Osteoblast (primary cell): ENCODE results near the gene HERPUD2. TPM values are rescaled to one million over a fixed set of nuclear protein-coding genes. Genes with fewer than 3 reads are reported as not detected.
A peak's percentile ranks its signal among the peaks of the same experiment; 100 is the strongest.
"Not testable (repeated sequence)": the region's sequence is repeated elsewhere in the genome, so short reads cannot be mapped to it uniquely, and the experiment has no call there.

Source experiments
- DNase-seq: peaks from one replicate; pipeline ENCODE4 v3.0.0; 2011; ENCODE audit warnings: low spot score, mixed read lengths; ENCODE audit not compliant: insufficient read length; ENCODE audit errors: missing footprints
- H2AFZ ChIP-seq: 2 replicates; pipeline ENCODE4 v1.6.0; 2011; ENCODE audit warnings: mild to moderate bottlenecking, low read length
- H3K27ac ChIP-seq: 2 replicates; pipeline ENCODE4 v1.5.1; 2011; ENCODE audit warnings: mild to moderate bottlenecking, low read depth, low read length, moderate library complexity
- H3K27me3 ChIP-seq: 2 replicates; pipeline ENCODE4 v1.6.0; 2012; ENCODE audit warnings: mild to moderate bottlenecking, control low read depth, inconsistent platforms, low read length, moderate library complexity; ENCODE audit not compliant: insufficient read depth
- H3K36me3 ChIP-seq: 2 replicates; pipeline ENCODE4 v1.5.1; 2011; ENCODE audit warnings: mild to moderate bottlenecking, low read length, control low read depth, moderate library complexity; ENCODE audit not compliant: insufficient read depth
- H3K4me1 ChIP-seq: 2 replicates; pipeline ENCODE4 v1.5.1; 2011; ENCODE audit warnings: mild to moderate bottlenecking, low read length, control low read depth, moderate library complexity; ENCODE audit not compliant: insufficient read depth
- H3K4me2 ChIP-seq: 2 replicates; pipeline ENCODE4 v1.6.0; 2011; ENCODE audit warnings: mild to moderate bottlenecking, low read length; ENCODE audit not compliant: insufficient read depth
- H3K4me3 ChIP-seq: fragments of 200-600 bp; sonication (generic); 3 replicates; pipeline ENCODE4 v1.5.1; 2012; ENCODE audit warnings: mild to moderate bottlenecking, low read length, inconsistent platforms; ENCODE audit not compliant: insufficient read depth
- H3K79me2 ChIP-seq: 2 replicates; pipeline ENCODE4 v1.6.0; 2012; ENCODE audit warnings: mild to moderate bottlenecking, low read length, control low read depth, inconsistent platforms; ENCODE audit not compliant: insufficient read depth
- H3K9me3 ChIP-seq: 2 replicates; pipeline ENCODE4 v1.5.1; 2011; ENCODE audit warnings: low read depth, low read length, control low read depth
- H4K20me1 ChIP-seq: 2 replicates; pipeline ENCODE4 v1.6.0; 2012; ENCODE audit warnings: mild to moderate bottlenecking, low read length, control low read depth; ENCODE audit not compliant: insufficient read depth
- CTCF ChIP-seq: IDR thresholded peaks from 2 replicates; pipeline ENCODE4 v1.5.1; 2011; ENCODE audit warnings: mild to moderate bottlenecking, low read depth, low read length, moderate library complexity; ENCODE audit errors: extremely low read depth
- total RNA-seq: library from RNA; depleted of rRNA; stranded (reverse); fragments of >200 nt; gene quantifications from 2 replicates; pipeline ENCODE4 v1.2.3, GENCODE V29; 2012

HERPUD2 gene
- total RNA-seq, 1 donor = 32.9 TPM

- Histone ChIP-seq H3K9me3 (no peaks in the 10 kb centered on the region), H3K4me2 (peak overlapping the region; percentile 96), H4K20me1 (peaks cover 25% of the 10 kb centered on the region), H3K27ac (no peak overlapping the region), H3K4me3 (peak overlapping the region; percentile 44), H3K4me1 (peaks cover 31% of the 10 kb centered on the region), H3K36me3 (peaks cover 5% of the 10 kb centered on the region), H2AFZ (no peak overlapping the region), H3K27me3 (no peaks in the 10 kb centered on the region), H3K79me2 (peaks cover 79% of the 10 kb centered on the region)
- no peak for DNase-seq
- no peak for TF ChIP-seq CTCF
Observed at GRCh38 chr7:35691827-35692307, 3.1 kb downstream of the HERPUD2 start.

GRCh38 chr7:35691366-35691765 lies 3.6 kb downstream of the HERPUD2 start:
- no peaks in the 10 kb centered on the region for H3K9me3 ChIP-seq
- H3K4me3 ChIP-seq = no peak overlapping the region
- H4K20me1 ChIP-seq = peaks cover 25% of the 10 kb centered on the region

GRCh38 chr7:35690614-35691013 lies 4.3 kb downstream of the HERPUD2 start:
- H3K4me2 ChIP-seq, H3K4me3 ChIP-seq, H2AFZ ChIP-seq, H3K27ac ChIP-seq, H3K27me3 ChIP-seq, H3K9me3 ChIP-seq, H3K36me3 ChIP-seq, DNase-seq: not testable (repeated sequence)
- Histone ChIP-seq H4K20me1 (peaks cover 25% of the 10 kb centered on the region), H3K79me2 (peaks cover 80% of the 10 kb centered on the region), H3K4me1 (peaks cover 26% of the 10 kb centered on the region)

More at GRCh38 chr7:35691366-35691765, 3.6 kb downstream of the HERPUD2 start:
- no peaks in the 10 kb centered on the region for H3K27me3 ChIP-seq
- H3K27ac ChIP-seq = no peak overlapping the region
- H3K79me2 ChIP-seq = peaks cover 80% of the 10 kb centered on the region
- peaks cover 31% of the 10 kb centered on the region for H3K4me1 ChIP-seq
- no peak for TF ChIP-seq CTCF
- no peak overlapping the region for H2AFZ ChIP-seq
- peak overlapping the region; percentile 96 for H3K4me2 ChIP-seq
- no peaks in the 10 kb centered on the region for H3K36me3 ChIP-seq
- no peak for DNase-seq

GRCh38 chr7:35685781-35686180 lies 9.2 kb downstream of the HERPUD2 start:
- H3K79me2 ChIP-seq = peaks cover 77% of the 10 kb centered on the region
- peaks cover 20% of the 10 kb centered on the region for H4K20me1 ChIP-seq
- DNase-seq = no peak
- no peaks in the 10 kb centered on the region for H3K9me3 ChIP-seq
- H3K4me1 ChIP-seq = no peaks in the 10 kb centered on the region
- H3K4me2 ChIP-seq = no peak overlapping the region
- H2AFZ ChIP-seq = no peak overlapping the region
- no peak overlapping the region for H3K27ac ChIP-seq
- no peak overlapping the region for H3K4me3 ChIP-seq
- no peaks in the 10 kb centered on the region for H3K27me3 ChIP-seq
- H3K36me3 ChIP-seq = no peaks in the 10 kb centered on the region
- no peak for TF ChIP-seq CTCF
